Upper lobe of left lung (tissue), 6 donors: ENCODE data around the gene TC2N. TPM values are rescaled to one million over a fixed set of nuclear protein-coding genes. Genes with fewer than 3 reads are reported as not detected.
"Not testable (repeated sequence)": the region's sequence is repeated elsewhere in the genome, so short reads cannot be mapped to it uniquely, and the experiment has no call there.

ENCODE experiments used
- ATAC-seq, 2 donors: fragments of 200-7000 bp; cut with Tn5 transposase; one replicate each; pipeline ENCODE4 v1.9.1; 2022; ENCODE audit warnings: mild to moderate bottlenecking in 2 of 2, moderate library complexity in 2 of 2; ENCODE audit not compliant: low FRiP score in 2 of 2
- DNase-seq, 2 donors: peaks; one replicate each; pipeline ENCODE4 v3.0.0-alpha.2; 2019 to 2020
- H3K27ac ChIP-seq, 4 donors: fragments of 200-600 bp; sonication (generic); one replicate each; pipeline ENCODE4 v1.5.1; 2016 to 2019
- H3K27me3 ChIP-seq, 4 donors: fragments of 200-600 bp; sonication (generic); one replicate each; pipeline ENCODE4 v1.5.1; 2017 to 2019
- H3K36me3 ChIP-seq, 4 donors: fragments of 200-600 bp; sonication (generic); one replicate each; pipeline ENCODE4 v1.5.1; 2016 to 2019
- H3K4me1 ChIP-seq, 4 donors: fragments of 200-600 bp; sonication (generic); one replicate each; pipeline ENCODE4 v1.5.1; 2018 to 2019
- H3K4me3 ChIP-seq, 4 donors: fragments of 200-600 bp; sonication (generic); one replicate each; pipeline ENCODE4 v1.5.1; 2017 to 2019; ENCODE audit warnings: mild to moderate bottlenecking in 2 of 4, moderate library complexity in 1 of 4
- H3K9me3 ChIP-seq, 4 donors: fragments of 200-600 bp; sonication (generic); one replicate each; pipeline ENCODE4 v1.5.1; 2018 to 2019
- EP300 ChIP-seq, 4 donors: sonication (generic); formaldehyde crosslinking; IDR thresholded peaks; one replicate each; pipeline ENCODE4 v1.5.1; 2017; ENCODE audit warnings: antibody characterized with exemption in 4 of 4, control low read depth in 2 of 4
- POLR2A ChIP-seq, 4 donors: fragments of 450-650 bp; IDR thresholded peaks; one replicate each; pipeline ENCODE4 v1.5.1; 2016 to 2017; ENCODE audit warnings: antibody characterized with exemption in 4 of 4, mild to moderate bottlenecking in 2 of 4
- POLR2AphosphoS5 ChIP-seq, 2 donors: sonication (generic); formaldehyde crosslinking; IDR thresholded peaks; one replicate each; pipeline ENCODE4 v1.5.1; 2017; ENCODE audit warnings: antibody characterized with exemption in 2 of 2
- WGBS, 2 donors: methylation state at CpG; one replicate each; pipeline ENCODE4 v1.1.5; 2017 to 2018; 5-methylcytosine and 5-hydroxymethylcytosine counted together
- total RNA-seq, 6 donors: library from RNA; depleted of rRNA in 4 of 6; stranded (reverse); fragments of >200 nt in 4 of 6; gene quantifications; one replicate each; pipeline versions ENCODE4 v1.1.0 to v1.2.1, GENCODE V29; 2016 to 2021
- TF ChIP-seq, protein P1 (sequence below), 6 experiments: fragments of 450-650 bp in 4 of 6; fragments of 200-600 bp in 2 of 6; sonication (generic) in 2 of 6; IDR thresholded peaks; one replicate each; pipeline ENCODE4 v1.5.1; 2016 to 2019; ENCODE audit warnings: antibody characterized with exemption in 6 of 6
- donor health status: DM: no; HTN: no; CAD: no; lungs with moderate emphysema.
- donor health status: DM: no; HTN: yes; CAD: no; lungs with severe emphysema.

TC2N gene
- total RNA-seq, 6 donors from 2014 or later, result 21.0 to 121 (median 49.6) TPM

DNA sequence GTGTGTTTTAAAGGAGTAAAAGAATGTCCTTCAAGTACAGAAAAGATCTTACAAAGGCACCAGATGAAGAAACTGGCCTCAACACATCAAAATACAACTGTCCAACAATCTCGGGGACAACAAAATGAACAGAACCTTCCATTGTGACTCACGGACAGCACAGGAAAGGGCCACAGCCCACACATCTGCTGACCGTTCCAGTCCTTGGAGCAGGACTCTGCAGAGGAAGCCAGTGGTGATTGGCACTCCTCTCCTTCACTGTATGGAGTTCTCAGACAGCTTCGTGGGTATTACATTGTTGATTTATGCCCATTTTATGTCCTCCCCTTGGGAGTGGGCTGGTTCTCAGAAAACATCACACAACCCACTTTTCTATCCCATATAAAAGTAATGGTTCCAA, 32.5 kb upstream of the TC2N start:
- H3K4me3 ChIP-seq, result no peak overlapping the region
- no peaks in the 10 kb centered on the region for H3K36me3 ChIP-seq
- H3K9me3 ChIP-seq, result no peaks in the 10 kb centered on the region
- peak overlapping the region in 3 of 4 donors; percentile 52 to 69 (median 55) for H3K27ac ChIP-seq
- TF ChIP-seq POLR2A (IDR thresholded peaks at IDR 0.05), result no peak
- TF ChIP-seq, protein P1, sequence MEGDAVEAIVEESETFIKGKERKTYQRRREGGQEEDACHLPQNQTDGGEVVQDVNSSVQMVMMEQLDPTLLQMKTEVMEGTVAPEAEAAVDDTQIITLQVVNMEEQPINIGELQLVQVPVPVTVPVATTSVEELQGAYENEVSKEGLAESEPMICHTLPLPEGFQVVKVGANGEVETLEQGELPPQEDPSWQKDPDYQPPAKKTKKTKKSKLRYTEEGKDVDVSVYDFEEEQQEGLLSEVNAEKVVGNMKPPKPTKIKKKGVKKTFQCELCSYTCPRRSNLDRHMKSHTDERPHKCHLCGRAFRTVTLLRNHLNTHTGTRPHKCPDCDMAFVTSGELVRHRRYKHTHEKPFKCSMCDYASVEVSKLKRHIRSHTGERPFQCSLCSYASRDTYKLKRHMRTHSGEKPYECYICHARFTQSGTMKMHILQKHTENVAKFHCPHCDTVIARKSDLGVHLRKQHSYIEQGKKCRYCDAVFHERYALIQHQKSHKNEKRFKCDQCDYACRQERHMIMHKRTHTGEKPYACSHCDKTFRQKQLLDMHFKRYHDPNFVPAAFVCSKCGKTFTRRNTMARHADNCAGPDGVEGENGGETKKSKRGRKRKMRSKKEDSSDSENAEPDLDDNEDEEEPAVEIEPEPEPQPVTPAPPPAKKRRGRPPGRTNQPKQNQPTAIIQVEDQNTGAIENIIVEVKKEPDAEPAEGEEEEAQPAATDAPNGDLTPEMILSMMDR (IDR thresholded peaks at IDR 0.05), result no peak
- no peak for TF ChIP-seq EP300 (IDR thresholded peaks at IDR 0.05)
- no peak for TF ChIP-seq POLR2AphosphoS5 (IDR thresholded peaks at IDR 0.05)
- DNase-seq (no peak), ATAC-seq (no peak)
- H3K27me3 ChIP-seq, result no peaks in the 10 kb centered on the region
- peaks cover 9 to 30% (median 17%) of the 10 kb centered on the region in 4 donors for H3K4me1 ChIP-seq
- whole genome bisulfite sequencing, 2 donors, result 60 to 79% methylated on average over 4 of the region's 4 CpGs

DNA sequence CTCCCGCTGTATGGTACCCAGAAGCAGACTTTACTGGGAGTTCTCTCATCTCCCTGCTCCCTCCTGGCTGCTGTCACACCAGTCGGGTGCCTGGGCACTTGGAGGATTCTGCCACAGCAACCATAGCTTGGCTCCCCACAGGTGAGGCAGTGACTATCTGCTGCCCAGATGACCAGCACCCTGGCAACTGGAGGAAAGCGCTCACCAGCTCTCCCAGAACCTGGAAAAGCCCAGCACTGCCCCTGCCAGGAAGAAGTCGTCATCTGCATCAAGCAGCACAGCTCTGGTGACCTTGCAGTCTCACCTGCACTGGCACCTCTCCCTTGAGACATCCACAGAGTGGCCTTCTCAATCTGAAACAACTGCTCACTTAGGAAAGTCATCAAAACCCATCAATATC, 31.9 kb upstream of the TC2N start:
- Histone ChIP-seq H3K9me3 (no peaks in the 10 kb centered on the region), H3K4me3 (no peak overlapping the region), H3K27ac (peak overlapping the region in 3 of 4 donors; percentile 52 to 69 (median 55)), H3K27me3 (no peaks in the 10 kb centered on the region), H3K36me3 (no peaks in the 10 kb centered on the region), H3K4me1 (peaks cover 9 to 30% (median 17%) of the 10 kb centered on the region in 4 donors)
- TF ChIP-seq, protein P1 (IDR thresholded peaks at IDR 0.05), result peak in 1 of 6 experiments; percentile 22
- TF ChIP-seq EP300 (IDR thresholded peaks at IDR 0.05), result no peak
- 85 to 86% methylated on average over 4 of the region's 4 CpGs for WGBS, 2 donors
- ATAC-seq (no peak), DNase-seq (peak in 1 of 2 donors; percentile 67)

DNA sequence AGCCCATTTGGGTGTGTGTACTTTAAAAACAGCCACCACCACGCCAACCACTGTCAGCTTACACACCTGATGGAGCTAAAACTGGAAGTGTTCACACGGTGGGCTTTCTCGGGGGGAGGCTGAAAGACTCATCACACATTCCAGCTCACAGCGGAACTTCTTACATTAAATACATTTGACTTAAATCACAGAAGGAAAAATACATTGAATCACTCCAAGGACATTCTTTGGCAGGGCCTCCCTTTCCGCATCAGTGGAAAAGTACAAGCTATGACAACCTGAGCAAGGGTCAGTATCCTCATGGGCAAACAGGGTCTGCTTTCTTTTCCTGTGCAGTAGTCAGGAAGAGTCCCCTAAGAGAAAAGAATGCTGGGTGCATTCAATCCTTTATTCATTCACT, 31.0 kb upstream of the TC2N start:
- Histone ChIP-seq H3K27ac (peak overlapping the region in 3 of 4 donors; percentile 40 to 63 (median 49)), H3K36me3 (no peaks in the 10 kb centered on the region), H3K4me3 (no peak overlapping the region), H3K27me3 (no peaks in the 10 kb centered on the region), H3K4me1 (peaks cover 9 to 30% (median 17%) of the 10 kb centered on the region in 4 donors), H3K9me3 (no peaks in the 10 kb centered on the region)
- ATAC-seq (no peak), DNase-seq (no peak)
- 86 to 95% methylated on average over 5 of the region's 5 CpGs for WGBS, 2 donors
- TF ChIP-seq EP300 (IDR thresholded peaks at IDR 0.05) (no peak), POLR2AphosphoS5 (IDR thresholded peaks at IDR 0.05) (no peak), POLR2A (IDR thresholded peaks at IDR 0.05) (no peak)
- TF ChIP-seq, protein P1 (IDR thresholded peaks at IDR 0.05), result no peak

- H3K4me3 ChIP-seq, ATAC-seq, H3K36me3 ChIP-seq, H3K9me3 ChIP-seq, DNase-seq, H3K27me3 ChIP-seq: not testable (repeated sequence)
- peak overlapping the region; percentile 2 to 71 (median 52) for H3K27ac ChIP-seq
- 81 to 88% methylated on average over 5 of the region's 5 CpGs for WGBS, 2 donors
- peaks cover 9 to 30% (median 17%) of the 10 kb centered on the region in 4 donors for H3K4me1 ChIP-seq
These were observed 30.4 kb upstream of the TC2N start for GRCh38 chr14:91897716-91898115.

GRCh38 chr14:91897106-91897701, 29.9 kb upstream of the TC2N start:
- Histone ChIP-seq H3K4me3 (no peak overlapping the region), H3K9me3 (no peaks in the 10 kb centered on the region), H3K4me1 (peaks cover 9 to 30% (median 17%) of the 10 kb centered on the region in 4 donors), H3K36me3 (no peaks in the 10 kb centered on the region), H3K27ac (peak overlapping the region; percentile 28 to 71 (median 58)), H3K27me3 (no peaks in the 10 kb centered on the region)
- 42 to 51% methylated on average over 10 of the region's 10 CpGs for WGBS, 2 donors
- peak in 1 of 2 donors; percentile 87 for DNase-seq
- no peak for TF ChIP-seq POLR2A (IDR thresholded peaks at IDR 0.05)
- peak in 1 of 2 donors; percentile 69 for TF ChIP-seq POLR2AphosphoS5 (IDR thresholded peaks at IDR 0.05)
- TF ChIP-seq EP300 (IDR thresholded peaks at IDR 0.05), result peak in 2 of 4 donors; percentile 18 to 39
- ATAC-seq, result peak; percentile 39 to 49

- Histone ChIP-seq H3K27me3 (no peaks in the 10 kb centered on the region), H3K4me1 (peaks cover 9 to 25% (median 17%) of the 10 kb centered on the region in 4 donors), H3K36me3 (no peaks in the 10 kb centered on the region), H3K9me3 (no peaks in the 10 kb centered on the region), H3K4me3 (no peak overlapping the region), H3K27ac (peak overlapping the region; percentile 28 to 71 (median 58))
- no peak for DNase-seq
- TF ChIP-seq POLR2A (IDR thresholded peaks at IDR 0.05), result no peak
- TF ChIP-seq, protein P1 (IDR thresholded peaks at IDR 0.05), result no peak
- TF ChIP-seq EP300 (IDR thresholded peaks at IDR 0.05), result no peak
- TF ChIP-seq POLR2AphosphoS5 (IDR thresholded peaks at IDR 0.05), result no peak
- 98% methylated on average over 4 of the region's 4 CpGs for WGBS, 2 donors
- ATAC-seq, result no peak
These were observed 29.1 kb upstream of the TC2N start for GRCh38 chr14:91896419-91896818.
